ENCODE data around the gene CFTR.

- TF ChIP-seq NR3C1 (CRISPR knock-in tag; conservative IDR thresholded peaks at IDR 0.05; ENCODE audit: low read depth) (no peak), TP53 (CRISPR knock-in tag; IDR thresholded peaks at IDR 0.05) (no peak), E2F5 (CRISPR knock-in tag; IDR thresholded peaks at IDR 0.05) (no peak), STAT6 (CRISPR knock-in tag; conservative IDR thresholded peaks at IDR 0.05; ENCODE audit: low read depth) (no peak), PRRX2 (CRISPR knock-in tag; IDR thresholded peaks at IDR 0.05) (no peak), FOXP1 (CRISPR knock-in tag; IDR thresholded peaks at IDR 0.05; ENCODE audit: borderline replicate concordance) (no peak)
Measured at GRCh38 chr7:117665368-117665767, 185.5 kb downstream of the CFTR start.
